H1 (cell line): ENCODE measurements around the gene ZNF423. TPM values are rescaled to one million over a fixed set of nuclear protein-coding genes. Genes with fewer than 3 reads are reported as not detected.

Experiments
- CTCF ChIA-PET: fragments of 300-600 bp; sonication (Branson Sonifier 250); formaldehyde crosslinking; loops from one replicate; lab custom pipeline; 2021; ENCODE audit not compliant: partially characterized antibody; lab: Charles Lee
- POLR2A ChIA-PET: fragments of 300-600 bp; sonication (Branson Sonifier 250); formaldehyde crosslinking; loops from one replicate; lab custom pipeline; 2021; ENCODE audit warnings: inconsistent platforms; ENCODE audit not compliant: partially characterized antibody; lab: Charles Lee
- DNase-seq, 2 experiments: peaks; one replicate each; pipeline versions ENCODE4 v3.0.0 to v3.0.0-alpha.2; 2010 to 2022; ENCODE audit warnings: low spot score in 2 of 2, low read depth in 1 of 2, mixed read lengths in 1 of 2
- FAIRE-seq: peaks from 2 replicates; lab custom pipeline; 2011; peaks lifted over from hg19 to GRCh38; lab: Jason Lieb, UNC
- H2AFZ ChIP-seq: 2 replicates; pipeline ENCODE4 v1.8.1; 2012; ENCODE audit warnings: low read length, inconsistent platforms
- H2AK5ac ChIP-seq: 2 replicates; pipeline ENCODE4 v1.6.1; 2013; ENCODE audit warnings: low read depth, low read length
- H2BK120ac ChIP-seq: replicated peaks from 2 replicates; pipeline ENCODE3; 2013; ENCODE audit warnings: low read depth, low read length, inconsistent platforms
- H2BK12ac ChIP-seq: 2 replicates; pipeline ENCODE4 v1.6.1; 2013; ENCODE audit warnings: low read depth, low read length
- H2BK15ac ChIP-seq: 2 replicates; pipeline ENCODE4 v1.6.1; 2013; ENCODE audit warnings: low read length
- H2BK20ac ChIP-seq: 2 replicates; pipeline ENCODE4 v1.6.1; 2013; ENCODE audit warnings: low read length
- H2BK5ac ChIP-seq: 2 replicates; pipeline ENCODE4 v1.6.1; 2013; ENCODE audit warnings: low read depth, low read length
- H3K14ac ChIP-seq: 2 replicates; pipeline ENCODE4 v1.6.1; 2013; ENCODE audit warnings: inconsistent platforms; ENCODE audit not compliant: insufficient read length
- H3K18ac ChIP-seq: 2 replicates; pipeline ENCODE4 v1.6.1; 2013; ENCODE audit warnings: low read length; ENCODE audit errors: extremely low read depth
- H3K23ac ChIP-seq: 2 replicates; pipeline ENCODE4 v1.6.1; 2013; ENCODE audit warnings: inconsistent platforms; ENCODE audit not compliant: insufficient read length
- H3K23me2 ChIP-seq: 2 replicates; pipeline ENCODE4 v1.6.1; 2013; ENCODE audit warnings: low read depth, low read length
- H3K27ac ChIP-seq: 2 replicates; pipeline ENCODE4 v1.6.1; 2011; ENCODE audit warnings: low read depth, low read length, inconsistent platforms
- H3K27me3 ChIP-seq, 4 experiments: replicated peaks in 1 of 4; 1 replicate in 1 of 4; 2 replicates in 3 of 4; pipeline versions ENCODE4 v1.6.1 to v1.8.1; 2011 to 2013; ENCODE audit warnings: low read length in 3 of 4, mild to moderate bottlenecking in 3 of 4, inconsistent platforms in 2 of 4, mixed read lengths in 2 of 4, moderate library complexity in 1 of 4; ENCODE audit not compliant: control insufficient read depth in 3 of 4, insufficient read depth in 3 of 4; ENCODE audit errors: extremely low read depth in 1 of 4
- H3K36me3 ChIP-seq, 4 experiments: 2 replicates each; pipeline versions ENCODE4 v1.6.1 to v1.8.1; 2011 to 2013; ENCODE audit warnings: mild to moderate bottlenecking in 4 of 4, low read length in 3 of 4, moderate library complexity in 2 of 4, control low read depth in 1 of 4, inconsistent platforms in 1 of 4; ENCODE audit not compliant: insufficient read depth in 4 of 4, control insufficient read depth in 2 of 4
- H3K4ac ChIP-seq: replicated peaks from 2 replicates; pipeline ENCODE3; 2013; ENCODE audit warnings: low read length, low read depth, mixed read lengths, inconsistent platforms; ENCODE audit not compliant: insufficient read length
- H3K4me1 ChIP-seq, 4 experiments: replicated peaks in 1 of 4; 1 replicate in 1 of 4; 2 replicates in 3 of 4; pipeline versions ENCODE4 v1.6.1 to v1.8.1; 2011 to 2013; ENCODE audit warnings: low read length in 3 of 4, inconsistent platforms in 2 of 4, mixed read lengths in 1 of 4; ENCODE audit not compliant: insufficient read depth in 4 of 4, control insufficient read depth in 3 of 4
- H3K4me2 ChIP-seq, 2 experiments: 2 replicates each; pipeline versions ENCODE4 v1.6.1 to v1.8.1; 2011 to 2013; ENCODE audit warnings: low read depth in 2 of 2, low read length in 2 of 2, control low read depth in 1 of 2, inconsistent platforms in 1 of 2, mild to moderate bottlenecking in 1 of 2; ENCODE audit not compliant: insufficient read depth in 1 of 2
- H3K4me3 ChIP-seq, 4 experiments: fragments of 200-600, 300-600 bp in 1 of 4; sonication (generic), shearing (Covaris generic), sonication (Bioruptor Twin) in 1 of 4; 2 replicates each; pipeline versions ENCODE4 v1.5.1 to v1.8.1; 2011 to 2016; ENCODE audit warnings: low read length in 4 of 4, low read depth in 3 of 4, control low read depth in 2 of 4, inconsistent platforms in 2 of 4, mild to moderate bottlenecking in 2 of 4, mixed read lengths in 1 of 4, moderate library complexity in 1 of 4; ENCODE audit not compliant: insufficient read depth in 2 of 4; ENCODE audit errors: extremely low read depth in 1 of 4
- H3K56ac ChIP-seq: replicated peaks from 2 replicates; pipeline ENCODE3; 2013; ENCODE audit warnings: low read depth, mild to moderate bottlenecking, mixed read lengths, low read length, inconsistent platforms; ENCODE audit not compliant: insufficient read length
- H3K79me1 ChIP-seq: 2 replicates; pipeline ENCODE4 v1.6.1; 2013; ENCODE audit warnings: low read depth, low read length, control low read depth
- H3K79me2 ChIP-seq, 2 experiments: 2 replicates each; pipeline versions ENCODE4 v1.6.1 to v1.8.1; 2012 to 2013; ENCODE audit warnings: low read length in 2 of 2, mild to moderate bottlenecking in 2 of 2, inconsistent platforms in 1 of 2; ENCODE audit not compliant: insufficient read depth in 2 of 2, control insufficient read depth in 1 of 2
- H3K9ac ChIP-seq, 4 experiments: replicated peaks in 1 of 4; 1 replicate in 1 of 4; 2 replicates in 3 of 4; pipeline versions ENCODE4 v1.6.1 to v1.8.1; 2011 to 2013; ENCODE audit warnings: low read depth in 3 of 4, low read length in 3 of 4, control low read depth in 2 of 4, mild to moderate bottlenecking in 2 of 4, moderate library complexity in 2 of 4, inconsistent platforms in 1 of 4; ENCODE audit errors: extremely low read depth in 1 of 4
- H3K9me3 ChIP-seq, 2 experiments: 2 replicates each; pipeline versions ENCODE4 v1.6.1 to v1.8.1; 2012 to 2013; ENCODE audit warnings: mild to moderate bottlenecking in 2 of 2, moderate library complexity in 2 of 2, control low read depth in 1 of 2, inconsistent platforms in 1 of 2, low read depth in 1 of 2, low read length in 1 of 2, mixed read lengths in 1 of 2; ENCODE audit not compliant: insufficient read depth in 2 of 2
- H4K20me1 ChIP-seq, 2 experiments: replicated peaks in 1 of 2; 2 replicates each; pipeline versions ENCODE3 to v1.8.1; 2011 to 2013; ENCODE audit warnings: inconsistent platforms in 2 of 2, low read length in 2 of 2, mild to moderate bottlenecking in 1 of 2; ENCODE audit not compliant: insufficient read depth in 2 of 2, control insufficient read depth in 1 of 2
- H4K5ac ChIP-seq: 2 replicates; pipeline ENCODE4 v1.6.1; 2013; ENCODE audit warnings: low read length, low read depth, mixed read lengths, inconsistent platforms; ENCODE audit not compliant: insufficient read length
- H4K8ac ChIP-seq: 2 replicates; pipeline ENCODE4 v1.8.0; 2013; ENCODE audit warnings: mild to moderate bottlenecking, moderate library complexity, low read length, inconsistent platforms; ENCODE audit not compliant: insufficient read depth; ENCODE audit errors: extremely low read depth
- H4K91ac ChIP-seq: replicated peaks from 2 replicates; pipeline ENCODE3; 2013; ENCODE audit warnings: low read length, mixed read lengths, inconsistent platforms; ENCODE audit not compliant: insufficient read length
- BCL11A ChIP-seq, 2 experiments: IDR thresholded peaks; one replicate each; pipeline ENCODE4 v1.6.1; 2011; ENCODE audit warnings: low read depth in 2 of 2, low read length in 2 of 2, mild to moderate bottlenecking in 2 of 2
- RAD21 ChIP-seq, 2 experiments: IDR thresholded peaks in 1 of 2; conservative IDR thresholded peaks in 1 of 2; 2 replicates each; pipeline ENCODE4 v1.6.1; 2011; ENCODE audit warnings: low read depth in 2 of 2, low read length in 2 of 2, improper control_type of control experiment in 1 of 2, inconsistent platforms in 1 of 2, mild to moderate bottlenecking in 1 of 2, moderate library complexity in 1 of 2
- SUZ12 ChIP-seq: fragments of 200-600 bp; sonication (generic); IDR thresholded peaks from 2 replicates; pipeline ENCODE4 v1.6.1; 2012; ENCODE audit warnings: mild to moderate bottlenecking, inconsistent platforms, low read length, moderate library complexity, mixed read lengths
- WGBS, 2 experiments: shearing (Covaris generic) in 1 of 2; methylation state at CpG; one replicate each; pipeline versions ENCODE4 v1.1.6 to v1.1.7; 2013 to 2015; ENCODE audit warnings: low lambda C conversion rate in 2 of 2, mixed read lengths in 2 of 2, inconsistent platforms in 1 of 2, low coverage in 1 of 2, missing lambda C conversion rate in 1 of 2; ENCODE audit not compliant: insufficient replicate concordance in 2 of 2, insufficient coverage in 1 of 2, insufficient read length in 1 of 2; ENCODE audit errors: extremely low coverage in 1 of 2, missing lambda C conversion rate in 1 of 2; 5-methylcytosine and 5-hydroxymethylcytosine counted together
- polyA plus RNA-seq, 7 experiments: library from polyadenylated mRNA; depleted of rRNA in 3 of 7; stranded (reverse) in 5 of 7; unstranded in 2 of 7; fragments of >200 nt in 5 of 7; fragments of 200-250 nt in 2 of 7; gene quantifications; 1 replicate in 5 of 7; 2 replicates in 1 of 7; 4 replicates in 1 of 7; pipeline versions ENCODE4 v1.2.1 to v1.2.3, GENCODE V29; 2011 to 2013; ENCODE audit warnings: missing spikeins in 2 of 7, mixed read lengths in 2 of 7
- total RNA-seq: library from RNA; stranded (reverse); fragmentation: NEBNext Ultra II Directional; extraction: Animal tissue kit (Norgen Biotek cat#: 25700); gene quantifications from 2 replicates; pipeline ENCODE4 v1.2.1, GENCODE V29; 2021
- TF ChIP-seq, protein P1 (sequence below), 3 experiments: IDR thresholded peaks; 1 replicate in 2 of 3; 2 replicates in 1 of 3; pipeline versions ENCODE4 v1.5.1 to v1.6.1; 2011; ENCODE audit warnings: low read length in 3 of 3, mild to moderate bottlenecking in 3 of 3, inconsistent platforms in 2 of 3, low read depth in 1 of 3, moderate library complexity in 1 of 3; ENCODE audit not compliant: insufficient read depth in 1 of 3; ENCODE audit errors: control extremely low read depth in 1 of 3

ZNF423 gene
- total and polyA plus RNA-seq, 2 of the 8 experiments (the other 6 are each of a cell fraction or from before 2014, with no cell fraction given), result 38.2 to 52.3 TPM

GRCh38 chr16:49537924-49538459 lies 317.9 kb downstream of the ZNF423 start:
- H4K20me1 ChIP-seq, result peaks cover 0 to 8% of the 10 kb centered on the region in 2 experiments

More at GRCh38 chr16:49537924-49538459, 317.9 kb downstream of the ZNF423 start:
- no peak overlapping the region for H3K9ac ChIP-seq
- WGBS, 2 experiments, result 82% methylated on average over 7 of the region's 7 CpGs; no CpG with 5 or more reads in 1 of the 2 experiments
- H2AK5ac ChIP-seq, result no peak overlapping the region; the same call in 1 of the 2 replicates
- H3K4me1 ChIP-seq, result peaks cover 0 to 12% (median 8%) of the 10 kb centered on the region in 4 experiments; a peak in 5 of 7 replicates
- no peak overlapping the region for H2AFZ ChIP-seq
- POLR2A ChIA-PET, result no interaction called here
- H3K18ac ChIP-seq, result no peak overlapping the region; the same call in 1 of the 2 replicates
- no peak overlapping the region for H3K56ac ChIP-seq
- H3K79me2 ChIP-seq, result no peaks in the 10 kb centered on the region
- no peak overlapping the region for H2BK20ac ChIP-seq
- no peak overlapping the region for H4K91ac ChIP-seq
- CTCF ChIA-PET, result interaction anchor here (0.6 to 3.3 kb wide), 13 partner anchors 9 to 320 kb away, joined by 3 to 17 read pairs (median 4); no protein-coding TSS in a partner anchor
- no peak overlapping the region for H3K4me2 ChIP-seq
- FAIRE-seq (no peak), DNase-seq (no peak)
- H3K23me2 ChIP-seq, result 0 out of 2 replicates have a peak, but pooled peaks cover 2% of the 10 kb centered on the region
- no peak overlapping the region for H2BK5ac ChIP-seq
- no peak overlapping the region for H3K14ac ChIP-seq
- H4K8ac ChIP-seq, result no peak overlapping the region
- H3K27me3 ChIP-seq, result no peaks in the 10 kb centered on the region
- no peak overlapping the region for H2BK12ac ChIP-seq
- H4K5ac ChIP-seq, result no peak overlapping the region
- H3K9me3 ChIP-seq, result no peaks in the 10 kb centered on the region
- 0 out of 2 replicates have a peak, but pooled peaks cover 7% of the 10 kb centered on the region for H3K79me1 ChIP-seq
- no peak overlapping the region for H3K4me3 ChIP-seq
- no peaks in the 10 kb centered on the region for H3K36me3 ChIP-seq
- peak; percentile 31 to 40; a peak in 3 of 4 replicates for TF ChIP-seq RAD21 (IDR thresholded peaks at IDR 0.05 in 1 of 2, conservative IDR thresholded peaks at IDR 0.05 in 1 of 2; ENCODE audit: low read depth in 2 of 2, low read length in 2 of 2)
- TF ChIP-seq, protein P1, sequence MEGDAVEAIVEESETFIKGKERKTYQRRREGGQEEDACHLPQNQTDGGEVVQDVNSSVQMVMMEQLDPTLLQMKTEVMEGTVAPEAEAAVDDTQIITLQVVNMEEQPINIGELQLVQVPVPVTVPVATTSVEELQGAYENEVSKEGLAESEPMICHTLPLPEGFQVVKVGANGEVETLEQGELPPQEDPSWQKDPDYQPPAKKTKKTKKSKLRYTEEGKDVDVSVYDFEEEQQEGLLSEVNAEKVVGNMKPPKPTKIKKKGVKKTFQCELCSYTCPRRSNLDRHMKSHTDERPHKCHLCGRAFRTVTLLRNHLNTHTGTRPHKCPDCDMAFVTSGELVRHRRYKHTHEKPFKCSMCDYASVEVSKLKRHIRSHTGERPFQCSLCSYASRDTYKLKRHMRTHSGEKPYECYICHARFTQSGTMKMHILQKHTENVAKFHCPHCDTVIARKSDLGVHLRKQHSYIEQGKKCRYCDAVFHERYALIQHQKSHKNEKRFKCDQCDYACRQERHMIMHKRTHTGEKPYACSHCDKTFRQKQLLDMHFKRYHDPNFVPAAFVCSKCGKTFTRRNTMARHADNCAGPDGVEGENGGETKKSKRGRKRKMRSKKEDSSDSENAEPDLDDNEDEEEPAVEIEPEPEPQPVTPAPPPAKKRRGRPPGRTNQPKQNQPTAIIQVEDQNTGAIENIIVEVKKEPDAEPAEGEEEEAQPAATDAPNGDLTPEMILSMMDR (IDR thresholded peaks at IDR 0.05; ENCODE audit: control extremely low read depth in 1 of 3, insufficient read depth in 1 of 3, low read depth in 1 of 3, low read length in 3 of 3), result peak in 1 of 3 experiments; percentile 9; a peak in 2 of 4 replicates
- TF ChIP-seq SUZ12, result no peak
- no peak for TF ChIP-seq BCL11A (IDR thresholded peaks at IDR 0.05; ENCODE audit: low read depth in 2 of 2, low read length in 2 of 2)
- H3K23ac ChIP-seq, result no peak overlapping the region
- no peak overlapping the region for H3K27ac ChIP-seq
- H2BK15ac ChIP-seq, result no peak overlapping the region
- no peak overlapping the region for H3K4ac ChIP-seq
- H2BK120ac ChIP-seq, result no peak overlapping the region
